GM23248 (cell line): ENCODE results near the gene RENBP.

Experiments used
- EZH2 ChIP-seq: fragments of 200-600 bp; sonication (generic); IDR thresholded peaks from 2 replicates; pipeline ENCODE4 v1.6.1; 2018; ENCODE audit warnings: antibody characterized with exemption, mild to moderate bottlenecking; ENCODE audit not compliant: insufficient read depth, poor library complexity, severe bottlenecking
- EZH2phosphoT487 ChIP-seq: fragments of 200-600 bp; sonication (generic); IDR thresholded peaks from 2 replicates; pipeline ENCODE4 v1.6.1; 2018; ENCODE audit warnings: antibody characterized with exemption, moderate library complexity, mild to moderate bottlenecking, low read depth; ENCODE audit not compliant: insufficient read depth

DNA sequence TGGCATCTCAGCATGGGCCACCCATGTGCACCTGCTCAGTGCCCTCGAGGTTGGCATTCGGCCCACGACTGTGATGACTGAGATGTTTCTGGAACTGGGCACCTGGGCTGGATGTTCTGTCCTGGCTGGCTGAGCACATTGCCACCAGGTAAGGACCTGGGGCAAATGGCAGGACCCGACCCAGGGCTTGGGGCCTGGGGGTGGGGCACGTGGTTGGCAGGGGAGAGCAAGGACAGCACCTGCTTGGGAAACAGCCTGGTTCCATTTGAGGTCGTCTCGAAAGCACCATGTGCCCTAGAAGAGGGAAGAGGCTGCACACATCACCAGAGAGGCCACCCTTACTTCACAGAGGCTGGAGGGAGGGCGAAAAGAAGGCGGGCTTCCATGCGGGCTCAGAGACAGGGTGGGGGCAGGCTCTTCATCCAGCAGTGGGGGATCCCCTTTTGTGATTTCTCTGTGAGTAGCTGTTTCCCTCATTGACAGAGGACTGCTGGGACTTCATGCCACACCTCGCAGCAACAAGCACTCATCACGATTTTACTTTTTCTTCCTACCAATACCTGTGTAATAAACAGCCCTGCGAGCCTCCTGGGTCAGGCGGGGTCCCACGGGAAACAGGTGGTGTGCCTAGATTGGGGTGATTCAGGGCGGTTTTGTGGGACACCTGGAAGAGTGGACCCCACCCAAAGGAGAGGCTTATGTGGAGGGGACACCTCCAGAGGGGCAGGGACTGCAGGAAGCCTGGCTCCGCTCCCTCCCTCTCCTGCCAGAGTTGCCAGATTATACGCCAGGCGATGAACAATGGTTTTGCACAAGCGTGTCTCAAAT lies 40.1 kb upstream of the RENBP start:
- TF ChIP-seq EZH2 (no peak), EZH2phosphoT487 (no peak)
